ENCODE results near the gene ST14.
"Not testable (repeated sequence)": the region's sequence is repeated elsewhere in the genome, so short reads cannot be mapped to it uniquely, and the experiment has no call there.

Gene ST14

GRCh38 chr11:130209954-130210854 is 50.6 kb downstream of the ST14 start:
- DNase-seq (ENCODE audit: low read depth): no peak

GRCh38 chr11:130211144-130211543 is 51.6 kb downstream of the ST14 start:
- DNase-seq (ENCODE audit: low read depth): no peak

GRCh38 chr11:130211781-130212401 is 52.3 kb downstream of the ST14 start:
- DNase-seq (ENCODE audit: low read depth): no peak

GRCh38 chr11:130212431-130212961 is 52.9 kb downstream of the ST14 start:
- no peak for DNase-seq (ENCODE audit: low read depth)

GRCh38 chr11:130213143-130213978 is 53.8 kb downstream of the ST14 start:
- no peak for DNase-seq (ENCODE audit: low read depth)

GRCh38 chr11:130213979-130214281 is 54.3 kb downstream of the ST14 start:
- DNase-seq (ENCODE audit: low read depth): no peak

GRCh38 chr11:130214861-130215530 is 55.4 kb downstream of the ST14 start:
- DNase-seq (ENCODE audit: low read depth): no peak

GRCh38 chr11:130215531-130216220 is 56.1 kb downstream of the ST14 start:
- no peak for DNase-seq (ENCODE audit: low read depth)

GRCh38 chr11:130216221-130216550 is 56.6 kb downstream of the ST14 start:
- no peak for DNase-seq (ENCODE audit: low read depth)

- DNase-seq (ENCODE audit: low read depth): no peak
Observed at GRCh38 chr11:130216591-130217132, 57.1 kb downstream of the ST14 start.

GRCh38 chr11:130217133-130218031 is 57.8 kb downstream of the ST14 start:
- DNase-seq (ENCODE audit: low read depth): no peak

GRCh38 chr11:130218501-130219070 is 59.0 kb downstream of the ST14 start:
- DNase-seq (ENCODE audit: low read depth): no peak

GRCh38 chr11:130219148-130219547 is 59.6 kb downstream of the ST14 start:
- DNase-seq (ENCODE audit: low read depth): no peak

- DNase-seq (ENCODE audit: low read depth): no peak
Observed at GRCh38 chr11:130220311-130221035, 60.9 kb downstream of the ST14 start.

GRCh38 chr11:130223291-130223971 is 63.8 kb downstream of the ST14 start:
- DNase-seq (ENCODE audit: low read depth): no peak

GRCh38 chr11:130227373-130227772 is 67.8 kb downstream of the ST14 start:
- DNase-seq (ENCODE audit: low read depth): no peak

- not testable (repeated sequence) for DNase-seq (ENCODE audit: low read depth)
Observed at GRCh38 chr11:130233486-130233885, 73.9 kb downstream of the ST14 start.

GRCh38 chr11:130233888-130234287 is 74.3 kb downstream of the ST14 start:
- DNase-seq (ENCODE audit: low read depth): not testable (repeated sequence)
